GM19328 (cell line): Measurements from ENCODE around the gene CHD2.
"Not testable (repeated sequence)": the region's sequence is repeated elsewhere in the genome, so short reads cannot be mapped to it uniquely, and the experiment has no call there.

Source experiments
- ATAC-seq: cut with Tn5 transposase; IDR thresholded peaks from one replicate; pipeline ENCODE4 v1.9.1; 2021; ENCODE audit warnings: mild to moderate bottlenecking, moderate library complexity; ENCODE audit not compliant: unreplicated experiment

Gene CHD2

DNA sequence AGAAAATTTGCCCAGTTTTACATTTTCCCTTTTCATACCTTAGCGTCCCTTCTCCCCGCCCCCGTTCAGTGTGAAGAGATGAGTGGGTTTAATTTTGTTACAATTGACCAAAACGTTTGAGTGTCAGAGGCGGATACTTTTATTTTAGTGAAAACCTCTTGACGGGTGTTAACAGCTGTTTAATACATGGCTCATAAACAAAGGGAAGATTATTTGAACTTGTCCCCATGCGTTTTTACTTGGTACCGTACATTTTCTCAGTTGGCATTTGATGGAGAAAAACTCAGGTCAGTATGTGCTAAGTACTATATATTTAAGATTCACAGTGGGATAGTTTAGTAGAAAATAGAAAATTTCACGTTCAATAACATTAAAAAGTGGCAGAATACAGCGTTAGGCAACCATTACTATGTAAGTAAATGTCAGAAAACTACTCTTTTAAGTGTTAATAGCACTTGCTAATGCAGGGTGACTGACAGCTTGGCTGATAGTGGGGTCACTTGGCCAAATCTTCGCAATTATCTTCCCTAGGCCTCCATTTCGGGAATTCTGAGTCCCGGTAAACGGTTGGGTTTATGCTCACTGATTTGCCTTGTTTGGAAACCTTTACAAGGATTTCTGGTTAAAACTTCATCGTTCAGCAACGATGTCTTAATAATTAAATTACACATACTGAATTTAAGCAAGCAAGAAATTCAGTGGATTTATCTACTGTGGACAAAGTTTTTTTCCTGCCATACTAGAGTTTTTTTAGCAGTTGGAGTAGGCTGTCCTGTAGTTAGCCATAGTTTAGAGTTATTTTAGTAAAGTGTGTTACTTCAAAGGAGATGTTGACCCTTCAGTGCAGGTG, 4.8 kb downstream of the CHD2 start:
- no peak for ATAC-seq

DNA sequence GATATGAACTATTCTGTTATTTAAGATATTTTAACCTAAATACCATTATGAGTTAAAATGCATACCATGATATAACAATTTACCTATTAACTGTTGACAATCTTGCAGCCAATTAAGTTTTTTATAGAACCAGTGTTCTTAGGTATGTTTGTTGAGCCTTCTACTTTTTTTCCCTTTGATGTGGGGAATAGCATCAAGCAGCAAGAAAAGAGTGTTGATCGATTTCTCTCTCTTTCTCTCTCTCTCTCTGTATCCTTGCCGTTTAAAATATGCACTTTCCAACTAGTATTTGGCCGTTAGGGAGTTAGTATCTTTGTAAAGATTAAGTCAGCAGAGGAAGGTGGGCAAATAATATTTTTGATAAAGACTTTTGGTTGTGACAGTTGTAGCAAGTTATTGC, 5.9 kb downstream of the CHD2 start:
- ATAC-seq, result no peak

DNA sequence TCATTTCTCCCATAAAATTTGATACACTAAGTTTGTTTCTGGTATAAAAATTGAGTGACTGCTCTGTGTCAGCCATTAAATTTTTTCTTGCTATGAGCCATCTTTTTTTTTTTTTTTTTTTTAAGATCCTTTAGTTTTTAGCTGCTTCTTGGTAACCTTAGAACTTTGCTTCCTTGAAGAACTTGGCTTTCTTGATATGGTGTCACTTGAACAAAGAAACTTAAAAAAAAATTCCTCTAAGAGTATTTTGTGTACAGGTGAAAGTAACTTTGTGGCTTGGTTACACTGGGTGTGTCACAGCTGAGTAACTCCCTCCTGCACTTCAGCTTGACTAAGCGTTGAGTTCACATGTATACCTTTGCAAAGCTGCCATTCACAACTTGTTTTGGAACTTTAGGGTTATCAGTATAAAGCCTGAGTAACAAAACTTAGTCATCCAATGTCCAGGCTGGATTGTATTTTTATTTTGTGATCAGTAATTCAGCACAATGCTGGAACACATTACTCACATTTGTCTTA, 6.5 kb downstream of the CHD2 start:
- ATAC-seq, result no peak

DNA sequence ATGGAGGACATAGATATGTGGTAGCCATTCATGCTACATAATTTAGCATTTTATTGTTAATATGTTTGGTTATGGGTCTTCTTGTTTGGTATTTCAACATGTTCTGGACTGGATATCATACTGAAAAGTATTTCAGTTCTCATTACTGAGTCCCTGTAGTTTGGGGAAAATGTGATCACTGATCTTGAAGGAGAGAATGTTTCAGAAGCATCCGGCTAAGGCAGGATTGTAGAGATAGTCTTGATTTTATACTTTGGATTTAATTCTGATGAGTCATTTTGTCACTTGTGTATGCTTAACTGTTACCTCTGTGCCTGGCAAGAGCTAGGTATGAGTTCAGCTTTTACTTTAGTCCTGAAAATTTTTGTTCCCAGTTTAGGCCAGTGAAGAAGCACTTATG, 7.1 kb downstream of the CHD2 start:
- ATAC-seq, result no peak

DNA sequence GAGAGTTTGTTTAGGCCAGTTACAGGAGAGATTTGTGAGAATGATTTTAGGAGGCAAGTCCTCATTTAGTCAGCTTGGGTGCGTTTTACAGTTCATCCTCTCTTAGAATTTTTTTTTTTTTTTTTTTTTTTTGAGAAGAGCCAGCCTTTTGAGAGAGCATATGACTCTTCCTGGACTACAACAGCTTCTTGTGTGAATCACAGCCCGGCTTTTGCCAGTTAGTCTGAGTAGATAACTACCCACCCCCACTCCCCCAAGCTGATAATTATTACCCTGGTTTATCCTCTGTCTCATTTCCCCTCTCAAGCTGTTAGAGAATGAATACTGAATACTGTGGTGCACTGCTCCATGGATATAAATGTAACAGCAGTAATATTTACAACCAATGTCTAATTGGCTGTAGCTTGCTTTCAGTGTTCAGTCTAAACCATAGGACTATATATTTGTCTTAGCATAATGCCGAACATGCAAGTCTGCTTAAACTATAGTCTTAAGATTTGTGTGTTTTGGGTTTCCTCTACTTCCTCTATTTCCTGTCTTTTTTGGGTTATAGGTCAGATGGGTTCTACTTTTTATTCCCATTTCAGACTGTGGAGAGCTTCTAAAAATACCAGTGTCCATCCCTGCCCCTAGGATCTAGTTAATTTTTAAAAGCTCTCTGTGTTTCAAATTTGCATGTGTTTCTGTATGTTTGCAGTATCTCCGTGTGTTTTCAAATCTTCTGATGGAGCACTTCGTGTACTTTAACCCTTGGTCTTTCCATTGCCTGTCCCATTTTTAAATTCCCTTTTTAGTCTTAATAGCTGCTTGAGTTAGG, 8.0 kb downstream of the CHD2 start:
- no peak for ATAC-seq

DNA sequence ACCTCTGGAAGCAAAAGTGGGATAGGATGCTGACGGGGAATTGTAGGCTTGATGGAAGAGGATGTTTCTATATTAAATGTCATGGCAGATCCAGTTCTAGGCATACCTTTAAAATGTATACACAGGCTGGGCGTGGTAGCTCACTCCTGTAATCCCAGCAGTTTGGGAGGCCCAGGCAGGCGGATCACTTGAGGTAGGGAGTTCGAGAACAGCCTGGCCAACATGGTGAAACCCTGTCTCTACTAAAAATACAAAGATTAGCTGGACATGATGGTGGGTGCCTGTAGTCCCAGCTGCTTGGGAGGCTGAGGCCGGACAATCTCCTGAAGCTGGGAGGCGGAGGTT, 8.6 kb downstream of the CHD2 start:
- ATAC-seq, result no peak

DNA sequence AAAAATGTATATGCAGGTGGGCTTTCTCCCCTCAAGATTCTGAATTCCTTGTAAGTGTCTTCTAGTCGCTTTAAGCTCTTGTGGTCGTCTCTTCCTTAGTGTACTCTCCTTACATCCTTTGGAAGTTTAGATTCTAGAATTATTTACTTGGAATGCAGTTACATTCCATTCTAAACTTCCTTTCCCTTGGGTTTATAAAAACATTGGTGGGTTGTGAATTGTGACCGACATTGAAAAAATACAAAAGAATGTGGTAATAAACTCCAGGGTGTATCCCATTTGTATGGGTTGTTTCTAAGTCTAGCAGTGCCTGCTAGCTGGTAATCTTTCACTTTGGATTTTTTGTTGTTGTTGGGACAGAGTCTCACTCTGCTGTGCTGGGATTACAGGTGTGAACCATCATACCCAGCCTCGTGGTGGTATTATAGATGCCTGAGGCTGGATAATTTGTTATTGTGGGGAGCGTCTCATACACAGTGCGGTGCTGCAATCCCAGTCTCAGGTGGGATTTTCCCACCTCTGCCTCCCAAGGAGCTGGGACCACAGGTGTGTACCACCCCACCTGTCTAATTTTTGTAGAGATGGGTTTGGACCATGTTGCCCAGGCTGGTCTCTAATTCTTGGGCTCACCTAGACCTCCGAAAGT, 9.1 kb downstream of the CHD2 start:
- no peak for ATAC-seq

DNA sequence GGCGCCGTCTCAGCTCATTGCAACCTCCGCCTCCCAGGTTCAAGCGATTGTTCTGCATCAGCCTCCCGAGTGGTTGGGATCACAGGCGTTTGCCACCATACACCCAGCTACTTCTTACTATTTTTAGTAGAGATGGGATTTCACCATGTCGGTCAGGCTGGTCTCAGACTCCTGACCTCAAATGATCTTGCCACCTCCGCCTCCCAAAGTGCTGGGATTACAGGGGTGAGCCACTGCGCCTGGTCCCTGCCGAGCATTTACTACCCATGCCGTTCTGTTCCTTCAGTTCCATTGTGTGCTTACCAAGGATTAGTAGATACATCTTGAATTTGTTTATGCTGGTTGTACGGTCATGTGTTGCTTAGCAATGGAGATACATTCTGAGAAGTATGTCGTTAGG, 10.3 kb downstream of the CHD2 start:
- no peak for ATAC-seq

DNA sequence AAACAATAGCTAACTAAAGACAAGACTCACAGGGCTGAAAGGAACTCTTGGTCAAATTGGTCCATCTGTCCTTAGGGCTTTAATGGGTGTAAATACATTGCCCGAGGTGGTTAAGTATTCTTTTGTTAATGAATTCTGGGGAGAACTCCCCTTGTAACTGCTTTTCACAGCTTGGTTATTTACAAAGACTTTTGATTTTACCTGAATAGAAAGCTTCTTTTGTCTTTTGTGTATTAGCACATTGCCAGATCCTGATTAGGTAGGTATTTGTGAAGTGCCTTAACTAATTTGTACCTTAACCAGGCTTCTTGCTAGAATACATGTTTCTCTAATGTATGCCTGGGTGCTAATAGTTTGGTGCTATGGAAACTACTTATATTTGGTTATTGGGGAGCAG, 14.0 kb downstream of the CHD2 start:
- ATAC-seq, result no peak

DNA sequence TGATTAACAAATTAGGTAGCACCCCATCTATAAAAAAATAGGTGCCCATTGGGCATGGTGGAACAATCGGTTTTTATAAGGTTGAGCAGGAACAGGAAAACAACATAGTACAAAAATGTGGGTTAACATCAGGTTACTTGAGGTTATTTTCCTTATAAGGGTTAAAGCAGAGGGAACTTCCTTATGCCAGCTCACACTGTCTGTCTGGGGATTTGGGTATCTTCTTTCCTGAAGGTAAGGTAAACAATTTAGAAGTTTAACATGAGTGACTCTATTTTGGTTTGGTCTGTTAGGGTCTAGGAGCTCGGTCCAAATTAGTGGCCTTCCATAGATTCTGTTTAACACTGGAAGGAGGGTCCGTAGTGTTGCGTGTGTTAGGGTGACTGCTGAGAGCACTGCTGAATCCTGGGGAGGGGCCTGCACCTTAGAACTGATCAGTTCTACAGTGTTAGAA, 14.7 kb downstream of the CHD2 start:
- ATAC-seq, result no peak

DNA sequence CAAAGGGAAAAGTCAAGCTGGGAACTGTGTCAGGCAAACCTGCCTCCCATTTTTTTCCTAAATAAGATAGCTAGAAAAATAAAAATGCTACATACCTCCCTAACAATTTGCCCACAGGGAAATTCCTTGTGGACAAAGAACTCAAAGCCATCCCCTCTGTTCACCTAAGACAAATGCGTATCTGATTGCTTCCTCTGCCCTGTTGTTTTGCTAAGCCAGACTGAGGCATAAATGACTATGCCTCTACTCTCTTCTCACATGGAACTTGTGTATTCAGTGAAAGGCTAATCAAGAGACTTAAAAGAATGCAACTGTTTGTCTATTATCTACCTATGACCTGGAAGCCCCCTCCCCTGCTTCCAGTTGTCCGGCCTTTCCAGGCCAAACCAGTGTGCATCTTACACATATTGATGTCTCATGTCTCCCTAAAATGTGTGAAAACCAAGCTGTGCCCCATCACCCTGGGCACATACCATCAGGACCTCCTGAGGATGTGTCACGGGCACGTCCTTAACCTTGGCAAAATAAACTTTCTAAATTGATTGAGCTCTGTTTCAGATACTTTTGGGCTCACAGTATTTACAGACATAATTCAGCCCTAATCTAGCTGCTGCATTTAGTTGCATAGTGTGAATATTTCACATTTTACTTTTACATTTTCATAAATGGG, 15.8 kb downstream of the CHD2 start:
- no peak for ATAC-seq

DNA sequence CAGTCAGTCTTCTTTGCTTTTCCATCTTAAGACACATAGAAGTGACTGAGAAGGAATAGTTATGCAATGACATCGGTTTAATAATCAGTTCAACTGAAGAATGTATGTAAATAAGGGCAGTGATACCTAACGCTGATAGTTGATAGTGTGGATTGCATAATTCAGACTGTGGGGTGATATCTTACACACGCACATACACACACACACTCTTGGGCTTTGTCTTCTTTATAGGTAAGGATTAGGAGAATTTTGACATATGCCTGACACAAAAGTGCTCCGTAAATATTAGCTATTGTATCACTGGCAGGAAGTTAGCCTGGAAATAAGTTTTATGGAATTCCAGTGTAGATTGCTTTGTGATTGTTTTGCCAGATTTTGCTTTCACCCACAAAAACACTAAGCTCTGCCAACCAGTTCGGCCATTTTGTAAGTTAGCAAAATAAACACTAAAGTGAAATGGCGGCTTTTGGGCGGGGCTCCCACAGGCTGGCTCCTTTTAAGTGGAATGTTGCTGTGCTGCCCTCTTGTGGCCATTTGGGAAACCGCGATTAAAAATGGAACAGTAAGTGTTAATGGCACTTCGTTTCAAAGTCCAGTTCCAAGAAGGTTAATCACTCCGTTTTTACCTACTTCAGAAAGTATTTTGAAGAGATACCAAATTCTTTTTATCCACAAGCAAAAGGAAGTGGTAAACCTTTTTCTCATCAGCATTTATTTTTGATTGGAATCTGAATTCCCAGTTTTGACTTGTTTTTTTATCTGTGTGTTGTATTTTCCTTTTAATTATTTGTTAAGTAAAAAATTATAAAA, 17.7 kb downstream of the CHD2 start:
- no peak for ATAC-seq

DNA sequence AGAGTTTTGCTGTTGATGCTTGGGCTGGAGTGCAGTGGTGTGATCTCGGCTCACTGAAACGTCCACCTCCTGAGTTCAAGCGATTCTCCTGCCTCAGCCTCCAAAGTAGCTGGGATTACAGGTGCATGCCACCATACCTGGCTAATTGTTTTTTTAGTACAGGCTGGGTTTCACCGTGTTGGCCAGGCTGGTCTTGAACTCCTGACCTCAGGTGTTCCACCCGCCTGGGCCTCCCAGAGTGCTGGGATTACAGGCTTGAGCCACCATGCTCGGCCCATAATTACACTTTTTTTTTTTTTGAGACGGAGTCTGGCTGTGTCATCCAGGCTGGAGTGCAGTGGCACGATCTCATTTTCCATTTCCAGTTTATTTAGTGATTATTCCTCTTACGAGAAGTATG, 18.8 kb downstream of the CHD2 start:
- ATAC-seq, result not testable (repeated sequence)

DNA sequence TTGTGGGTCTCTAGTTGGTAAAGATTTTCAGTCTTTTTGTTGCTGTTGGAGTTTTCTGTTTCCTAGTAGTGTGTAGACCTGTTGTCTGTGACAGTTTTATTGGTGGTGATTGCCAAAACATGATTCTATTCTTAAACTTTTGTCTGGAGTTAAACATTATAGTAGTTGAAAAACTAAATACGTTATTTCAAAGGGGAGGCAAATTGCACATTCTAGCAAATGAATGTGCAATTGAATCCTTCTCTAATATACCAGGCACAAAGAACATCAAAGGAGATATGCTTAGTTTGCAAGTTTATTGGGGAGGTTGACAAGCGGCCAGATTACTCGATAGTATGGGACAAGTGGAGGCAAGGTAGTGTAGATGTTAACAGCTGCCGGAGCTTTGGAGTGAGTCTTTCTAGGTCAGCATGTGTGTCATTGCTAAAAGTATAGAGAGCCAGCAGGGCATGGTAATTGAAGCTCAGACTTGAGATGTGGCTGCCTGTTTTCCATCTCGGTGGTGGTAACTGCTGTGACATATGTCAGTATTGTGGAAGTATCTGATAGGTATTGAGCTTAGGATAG, 20.6 kb downstream of the CHD2 start:
- no peak for ATAC-seq

DNA sequence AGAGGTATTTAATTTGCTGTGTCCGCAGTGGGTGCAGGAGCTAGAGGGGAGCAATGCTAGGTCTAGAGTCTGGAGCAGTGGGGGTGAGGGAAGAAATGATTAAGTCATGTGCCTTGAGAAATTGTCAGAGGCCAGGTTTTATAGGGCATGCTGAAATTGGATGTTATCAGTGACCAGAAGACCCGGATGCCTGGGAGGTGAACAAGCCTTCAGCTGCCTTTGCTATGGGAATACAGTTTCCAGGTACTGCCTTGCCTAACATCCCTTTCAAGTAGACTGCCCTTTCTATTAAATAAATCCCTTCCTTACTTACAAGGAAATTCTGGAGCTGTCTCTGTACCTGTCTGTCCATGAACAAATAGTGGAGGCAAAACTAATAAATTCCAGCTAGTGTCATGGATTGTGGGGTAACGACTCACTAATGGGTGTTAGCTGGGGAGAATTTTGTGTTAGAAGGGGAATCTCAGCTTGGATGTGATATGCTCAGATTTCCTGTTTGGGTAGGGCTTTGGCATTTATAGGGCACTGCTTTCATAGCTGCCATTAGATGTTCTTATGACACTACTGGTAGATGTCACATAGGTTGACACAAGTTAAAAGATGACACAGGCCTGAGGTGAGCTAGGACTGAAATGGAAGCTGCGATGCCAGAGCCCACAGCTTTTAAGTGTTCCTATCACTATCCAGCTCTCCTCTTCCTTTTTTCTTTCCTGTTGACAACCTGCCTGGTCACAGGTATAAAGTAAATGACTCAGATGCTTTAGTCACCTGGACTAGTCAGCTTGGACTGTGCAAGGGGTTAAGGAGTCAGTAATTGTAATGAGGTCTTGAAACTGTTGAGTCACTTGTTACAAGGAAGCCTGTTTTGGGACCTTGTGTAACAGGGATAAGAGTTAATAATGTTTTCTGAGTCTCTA, 21.3 kb downstream of the CHD2 start:
- no peak for ATAC-seq

DNA sequence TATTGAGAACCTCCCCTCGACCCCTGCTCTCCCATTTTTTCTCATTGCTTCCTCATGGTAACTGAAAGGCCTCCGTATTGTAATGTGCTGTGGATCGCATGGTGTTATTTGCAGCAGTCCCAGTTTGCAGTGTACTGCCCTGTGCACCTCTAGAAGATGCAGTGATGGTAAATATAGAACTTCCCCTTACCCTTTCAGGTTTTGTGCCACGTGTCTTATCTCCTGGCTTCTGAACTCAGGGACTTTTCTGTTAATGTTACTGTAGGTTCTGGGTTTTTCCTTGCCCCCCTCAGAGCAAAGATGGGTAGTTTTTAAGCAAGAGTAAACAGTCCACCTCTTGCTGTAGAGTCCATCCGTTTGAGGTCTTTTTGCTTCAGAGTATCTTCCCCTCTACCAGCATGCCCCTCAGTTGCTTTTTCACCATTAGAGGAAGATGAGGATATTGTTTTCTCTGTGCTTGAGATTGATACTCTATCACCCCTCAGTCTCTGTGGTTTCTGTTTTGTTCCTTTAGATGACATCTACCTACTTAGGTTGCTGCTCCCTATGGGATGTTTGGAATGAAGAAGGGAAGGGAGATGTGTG, 22.4 kb downstream of the CHD2 start:
- no peak for ATAC-seq

DNA sequence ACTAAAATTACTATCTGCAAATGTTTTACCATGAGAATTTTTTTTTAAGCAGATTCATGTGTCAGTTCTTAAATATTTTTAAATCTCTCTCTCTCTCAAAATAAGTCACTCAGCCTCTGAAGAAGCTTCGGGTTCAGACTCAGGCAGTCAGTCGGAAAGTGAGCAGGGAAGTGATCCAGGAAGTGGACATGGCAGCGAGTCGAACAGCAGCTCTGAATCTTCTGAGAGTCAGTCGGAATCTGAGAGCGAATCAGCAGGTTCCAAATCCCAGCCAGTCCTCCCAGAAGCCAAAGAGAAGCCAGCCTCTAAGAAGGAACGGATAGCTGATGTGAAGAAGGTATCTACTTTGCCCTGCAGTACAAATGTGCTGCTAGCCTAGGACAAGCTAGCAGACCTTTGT, 24.1 kb downstream of the CHD2 start:
- no peak for ATAC-seq

DNA sequence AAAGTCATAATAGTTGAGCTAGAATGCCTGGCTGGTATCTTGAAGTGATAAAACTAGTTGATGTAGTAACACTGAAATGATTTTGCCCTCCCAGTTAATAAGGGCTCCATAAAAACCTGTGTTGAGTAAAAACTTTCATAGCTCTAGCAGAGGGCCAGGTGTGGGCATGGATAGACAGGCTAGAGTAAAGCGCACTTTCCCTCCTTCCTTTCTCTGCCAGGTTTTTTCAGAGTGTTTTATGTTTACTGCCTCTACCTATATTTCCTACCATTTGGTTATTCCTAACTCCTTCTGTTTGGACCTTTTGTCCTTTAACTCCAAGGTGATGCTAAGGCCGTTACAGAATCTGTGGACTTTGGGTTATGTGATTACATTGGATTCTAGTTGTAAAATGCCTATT, 25.3 kb downstream of the CHD2 start:
- ATAC-seq, result no peak
